Spleen (tissue), 7 donors: Measurements from ENCODE around the gene JAKMIP3.

Experiments
- CTCF ChIP-seq, 11 experiments: fragments of 200-600 bp in 7 of 11; fragments of 450-650 bp in 4 of 11; sonication (generic) in 4 of 11; IDR thresholded peaks in 8 of 11; conservative IDR thresholded peaks in 3 of 11; 1 replicate in 7 of 11; 2 replicates in 4 of 11; pipeline versions ENCODE4 v1.4.0 to v1.8.0; 2016 to 2021; ENCODE audit warnings: antibody characterized with exemption in 11 of 11, inconsistent platforms in 4 of 11, mild to moderate bottlenecking in 1 of 11
- POLR2A ChIP-seq, 3 donors: fragments of 450-650 bp; IDR thresholded peaks; one replicate each; pipeline ENCODE4 v1.5.1; 2017; ENCODE audit warnings: antibody characterized with exemption in 3 of 3, mild to moderate bottlenecking in 1 of 3
- POLR2AphosphoS5 ChIP-seq, 3 donors: sonication (generic); formaldehyde crosslinking; IDR thresholded peaks; one replicate each; pipeline ENCODE4 v1.5.1; 2017; ENCODE audit warnings: antibody characterized with exemption in 3 of 3
- donor health status: DM: no; HTN: no; CAD: no; lungs with moderate emphysema.
- donor health status: DM: no; HTN: no; CAD: no.
- donor health status: DM: no; HTN: no; CAD: no.

GRCh38 chr10:132021504-132022143, 44.1 kb upstream of the JAKMIP3 start:
- TF ChIP-seq CTCF (IDR thresholded peaks at IDR 0.05 in 8 of 11, conservative IDR thresholded peaks at IDR 0.05 in 3 of 11) (no peak), POLR2A (IDR thresholded peaks at IDR 0.05) (no peak), POLR2AphosphoS5 (IDR thresholded peaks at IDR 0.05) (no peak)
